ENCODE measurements around the gene GRHL3. TPM values are rescaled to one million over a fixed set of nuclear protein-coding genes. Genes with fewer than 3 reads are reported as not detected.
"Not testable (repeated sequence)": the region's sequence is repeated elsewhere in the genome, so short reads cannot be mapped to it uniquely, and the experiment has no call there.

GRHL3 gene
- total and polyA plus RNA-seq, 2 donors (not counting 3 experiments of a cell fraction or from before 2014, with no cell fraction given), result not detected

- Histone ChIP-seq H3K4me2 (ENCODE audit: insufficient read depth, low read length) (no peak overlapping the region), H3K4me3 (replicated peaks in 1 of 3; ENCODE audit: insufficient read depth in 1 of 3, low read depth in 1 of 3, low read length in 3 of 3) (no peak overlapping the region), H2AFZ (ENCODE audit: low read depth, low read length) (no peak overlapping the region), H3K9me3 (replicated peaks; ENCODE audit: control insufficient read depth, insufficient read depth, low read length) (no peaks in the 10 kb centered on the region), H3K27ac (ENCODE audit: insufficient read depth, low read depth, low read length) (no peak overlapping the region), H3K27me3 (ENCODE audit: control insufficient read depth in 2 of 2, insufficient read depth in 2 of 2, low read length in 2 of 2) (peaks cover 3 to 6% of the 10 kb centered on the region in 2 experiments), H3K79me2 (ENCODE audit: control insufficient read depth, insufficient read depth, low read length) (no peaks in the 10 kb centered on the region), H4K20me1 (replicated peaks; ENCODE audit: control insufficient read depth, extremely low read depth, insufficient read depth, low read length) (no peaks in the 10 kb centered on the region), H3K4me1 (ENCODE audit: control insufficient read depth, extremely low read depth, insufficient read depth, low read length) (peaks cover 10% of the 10 kb centered on the region), H3K9me1 (replicated peaks; ENCODE audit: control insufficient read depth, extremely low read depth, insufficient read depth, low read length) (no peaks in the 10 kb centered on the region), H3K36me3 (ENCODE audit: control insufficient read depth in 2 of 2, extremely low read depth in 1 of 2, insufficient read depth in 2 of 2, low read length in 2 of 2) (no peaks in the 10 kb centered on the region), H3K9ac (replicated peaks; ENCODE audit: extremely low read depth, insufficient read depth, low read length) (no peak overlapping the region)
- DNase-seq (ENCODE audit: low read depth, low spot score) (no peak), FAIRE-seq (no peak)
- BruUV-seq (replicated peaks), result no TSS peak
- TF ChIP-seq EZH2 (IDR thresholded peaks at IDR 0.05; ENCODE audit: borderline replicate concordance, low read depth, low read length, severe bottlenecking), result no peak
- TF ChIP-seq GATA2 (IDR thresholded peaks at IDR 0.05; ENCODE audit: insufficient read depth, insufficient read length, low read depth, low read length), result no peak
- no peak for TF ChIP-seq JUN (IDR thresholded peaks at IDR 0.05; ENCODE audit: borderline replicate concordance, insufficient read depth, insufficient read length, low read depth)
- TF ChIP-seq MAX (IDR thresholded peaks at IDR 0.05; ENCODE audit: insufficient read depth, insufficient read length), result no peak
- intact Hi-C loops (cut with micrococcal nuclease), result no loop called here
- ChIA-PET POLR2A (interaction anchor here (0.7 kb wide), 1 partner anchor 15 kb away, joined by 4 read pairs; no protein-coding TSS in a partner anchor), CTCF (interaction anchor here (0.7 kb wide), 1 partner anchor 9 kb away, joined by 3 read pairs; no protein-coding TSS in a partner anchor)
- dilution Hi-C loops (cut with MboI; ENCODE audit: extremely low pct_ligation_motif_present, low sequenced_read_pairs), result no loop called here
Observed at GRCh38 chr1:24286246-24287010, 32.7 kb upstream of the GRHL3 start.

- H2AFZ ChIP-seq (ENCODE audit: low read depth, low read length); H3K9me3 ChIP-seq (replicated peaks; ENCODE audit: control insufficient read depth, insufficient read depth, low read length); POLR2A ChIA-PET; H3K9ac ChIP-seq (replicated peaks; ENCODE audit: extremely low read depth, insufficient read depth, low read length); H3K9me1 ChIP-seq (replicated peaks; ENCODE audit: control insufficient read depth, extremely low read depth, insufficient read depth, low read length); dilution Hi-C loops (cut with MboI; ENCODE audit: extremely low pct_ligation_motif_present, low sequenced_read_pairs); H3K27ac ChIP-seq (ENCODE audit: insufficient read depth, low read depth, low read length); FAIRE-seq; H3K4me3 ChIP-seq (replicated peaks in 1 of 3; ENCODE audit: insufficient read depth in 1 of 3, low read depth in 1 of 3, low read length in 3 of 3); H4K20me1 ChIP-seq (replicated peaks; ENCODE audit: control insufficient read depth, extremely low read depth, insufficient read depth, low read length); H3K27me3 ChIP-seq (ENCODE audit: control insufficient read depth in 2 of 2, insufficient read depth in 2 of 2, low read length in 2 of 2); intact Hi-C loops (cut with micrococcal nuclease); H3K79me2 ChIP-seq (ENCODE audit: control insufficient read depth, insufficient read depth, low read length); H3K36me3 ChIP-seq (ENCODE audit: control insufficient read depth in 2 of 2, extremely low read depth in 1 of 2, insufficient read depth in 2 of 2, low read length in 2 of 2); DNase-seq (ENCODE audit: low read depth, low spot score); H3K4me2 ChIP-seq (ENCODE audit: insufficient read depth, low read length); BruUV-seq (replicated peaks): not testable (repeated sequence)
- H3K4me1 ChIP-seq (ENCODE audit: control insufficient read depth, extremely low read depth, insufficient read depth, low read length), result peaks cover 10% of the 10 kb centered on the region
- CTCF ChIA-PET, result interaction anchor here (0.9 to 1.0 kb wide), 2 partner anchors 86 to 103 kb away, joined by 5 read pairs; no protein-coding TSS in a partner anchor
Observed at GRCh38 chr1:24287779-24288178, 31.4 kb upstream of the GRHL3 start.
